Measurements from ENCODE around the gene FOXRED1. TPM values are rescaled to one million over a fixed set of nuclear protein-coding genes. Genes with fewer than 3 reads are reported as not detected.

The FOXRED1 gene
- total and polyA plus RNA-seq, 9 of the 15 experiments (the other 6 are each of a cell fraction or from before 2014, with no cell fraction given), result 14.1 to 94.4 (median 53.1) TPM

- H3K9ac ChIP-seq (ENCODE audit: insufficient read depth in 1 of 2, low read depth in 2 of 2, low read length in 2 of 2), result 0 out of 4 replicates have a peak overlapping the region, but pooled peaks of 1 of the 2 experiments have one; percentile 3
- no TSS peak for BruUV-seq (replicated peaks)
- H4K20me1 ChIP-seq (replicated peaks; ENCODE audit: control insufficient read depth, insufficient read depth, low read length), result peaks cover 3% of the 10 kb centered on the region; the same call in 1 of the 2 replicates
- ChIA-PET POLR2A (interaction anchor here (0.6 to 1.5 kb wide), 4 partner anchors 11 to 101 kb away, joined by 3 to 6 read pairs (median 4); partner anchors contain the start of gene DCPS), CTCF (ENCODE audit: low intra/inter-chr PET ratio) (no interaction called here)
- no peak overlapping the region for H2AFZ ChIP-seq (ENCODE audit: low read depth, low read length)
- peak; percentile 51; the same call in 2 of the 3 replicates for ATAC-seq
- H3K4me2 ChIP-seq (ENCODE audit: insufficient read depth, low read length), result no peak overlapping the region
- no peaks in the 10 kb centered on the region for H3K79me2 ChIP-seq (ENCODE audit: control insufficient read depth, insufficient read depth, low read length)
- no peak for FAIRE-seq
- WGBS (ENCODE audit: insufficient coverage, low coverage, missing lambda C conversion rate), result 54% methylated on average over 9 of the region's 9 CpGs
- intact Hi-C loops (cut with micrococcal nuclease) (no loop called here), in situ Hi-C loops (cut with MboI) (loop anchor here (25.0 kb wide), 2 partner anchors 94 to 669 kb away; no protein-coding TSS in a partner anchor)
- H3K9me1 ChIP-seq (ENCODE audit: control insufficient read depth, insufficient read depth, low read length), result no peaks in the 10 kb centered on the region
- no peak overlapping the region for H3K4me3 ChIP-seq
- no peak for DNase-seq (ENCODE audit: extremely low read depth in 1 of 4, low spot score in 3 of 4)
- no peak overlapping the region for H3K27ac ChIP-seq (ENCODE audit: extremely low read depth, low read depth, low read length)
- H3K27me3 ChIP-seq (ENCODE audit: control insufficient read depth in 2 of 2, insufficient read depth in 2 of 2, low read length in 2 of 2), result no peaks in the 10 kb centered on the region
- H3K9me3 ChIP-seq (replicated peaks; ENCODE audit: control insufficient read depth, insufficient read depth, low read depth, low read length), result no peaks in the 10 kb centered on the region
- no peaks in the 10 kb centered on the region; a peak in 2 of 5 replicates for H3K4me1 ChIP-seq (replicated peaks in 1 of 2; ENCODE audit: control insufficient read depth in 2 of 2, insufficient read depth in 2 of 2, low read length in 2 of 2)
- H3K36me3 ChIP-seq (ENCODE audit: control insufficient read depth, insufficient read depth, low read length), result no peaks in the 10 kb centered on the region
- no peak for TF ChIP-seq EWSR1 (IDR thresholded peaks at IDR 0.05; ENCODE audit: borderline replicate concordance, low read depth, partially characterized antibody)
- TF ChIP-seq ZNF184 (CRISPR knock-in tag; IDR thresholded peaks at IDR 0.05), result no peak
- TF ChIP-seq ZBTB33 (CRISPR knock-in tag; IDR thresholded peaks at IDR 0.05), result peak; percentile 40; the same call in 1 of the 2 replicates
- TF ChIP-seq TBP (optimal IDR thresholded peaks at IDR 0.05; ENCODE audit: low read depth, low read length), result no peak
- TF ChIP-seq ZNF785 (CRISPR knock-in tag; IDR thresholded peaks at IDR 0.05), result no peak
- no peak for TF ChIP-seq NFIX (CRISPR knock-in tag; IDR thresholded peaks at IDR 0.05; ENCODE audit: low read depth)
- TF ChIP-seq RNF219 (CRISPR knock-in tag; IDR thresholded peaks at IDR 0.05), result no peak
- TF ChIP-seq ADNP (tag; IDR thresholded peaks at IDR 0.05), result no peak
- no peak for TF ChIP-seq YBX1 (IDR thresholded peaks at IDR 0.05)
- no peak for TF ChIP-seq CC2D1A (IDR thresholded peaks at IDR 0.05)
- no peak for TF ChIP-seq ETV5 (CRISPR knock-in tag; IDR thresholded peaks at IDR 0.05; ENCODE audit: low read depth)
- no peak for TF ChIP-seq PHB (CRISPR knock-in tag; IDR thresholded peaks at IDR 0.05)
- TF ChIP-seq CBFA2T2 (conservative IDR thresholded peaks at IDR 0.05), result no peak
- TF ChIP-seq KAT8 (IDR thresholded peaks at IDR 0.05; ENCODE audit: low read depth), result no peak
- TF ChIP-seq SRF (CRISPR knock-in tag; IDR thresholded peaks at IDR 0.05), result no peak
- TF ChIP-seq HES1 (IDR thresholded peaks at IDR 0.05; ENCODE audit: low read depth), result no peak
- no peak for TF ChIP-seq SIN3B (IDR thresholded peaks at IDR 0.05; ENCODE audit: low read depth)
- TF ChIP-seq STAT5B (CRISPR knock-in tag; IDR thresholded peaks at IDR 0.05), result no peak
These were observed 49.8 kb downstream of the FOXRED1 start for GRCh38 chr11:126318574-126319373.

Measured in K562 (cell line).